HG02678 (cell line): ENCODE results near the gene CCDC7.
"Not testable (repeated sequence)": the region's sequence is repeated elsewhere in the genome, so short reads cannot be mapped to it uniquely, and the experiment has no call there.

Source experiments
- ATAC-seq: cut with Tn5 transposase; IDR thresholded peaks from one replicate; pipeline ENCODE4 v1.9.1; 2021; ENCODE audit warnings: mild to moderate bottlenecking, moderate library complexity; ENCODE audit not compliant: unreplicated experiment

CCDC7 gene

DNA sequence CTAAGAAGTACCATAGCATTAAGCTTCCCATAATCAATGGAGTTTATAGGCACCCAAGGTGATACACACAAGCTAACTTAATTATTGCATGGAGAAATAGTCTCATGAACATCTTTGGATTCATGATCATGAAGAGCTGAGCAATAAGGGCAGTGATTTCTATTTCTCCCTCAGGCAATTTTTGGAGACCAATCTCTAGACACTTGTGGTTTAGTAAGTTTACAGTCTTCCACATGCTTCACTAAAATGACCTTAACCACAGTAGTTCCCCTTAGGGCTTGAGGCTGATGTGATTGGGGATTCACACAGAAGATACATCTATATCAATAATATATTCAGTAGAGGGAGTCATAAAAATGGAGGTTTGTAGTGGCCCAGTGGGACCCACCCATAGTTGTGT is 241.2 kb downstream of the CCDC7 start:
- no peak for ATAC-seq

DNA sequence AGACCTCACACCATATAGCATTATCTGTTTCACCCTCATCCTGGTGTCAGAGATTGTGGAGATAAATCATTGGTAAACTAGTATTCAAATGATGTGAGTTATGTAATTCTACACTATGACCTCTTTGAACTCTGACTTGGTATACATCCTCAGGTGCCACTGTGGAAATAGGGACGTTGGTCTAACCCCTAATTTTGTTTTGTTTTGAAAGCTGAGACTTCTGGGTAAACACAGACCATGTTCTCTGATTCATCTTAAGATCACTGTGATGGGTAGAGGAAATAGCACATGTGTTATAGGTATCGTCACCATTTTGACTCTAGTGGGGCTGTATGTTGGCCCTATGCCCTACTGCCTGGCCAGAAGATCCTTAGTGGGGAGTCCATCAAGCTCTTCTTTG is 241.6 kb downstream of the CCDC7 start:
- no peak for ATAC-seq

DNA sequence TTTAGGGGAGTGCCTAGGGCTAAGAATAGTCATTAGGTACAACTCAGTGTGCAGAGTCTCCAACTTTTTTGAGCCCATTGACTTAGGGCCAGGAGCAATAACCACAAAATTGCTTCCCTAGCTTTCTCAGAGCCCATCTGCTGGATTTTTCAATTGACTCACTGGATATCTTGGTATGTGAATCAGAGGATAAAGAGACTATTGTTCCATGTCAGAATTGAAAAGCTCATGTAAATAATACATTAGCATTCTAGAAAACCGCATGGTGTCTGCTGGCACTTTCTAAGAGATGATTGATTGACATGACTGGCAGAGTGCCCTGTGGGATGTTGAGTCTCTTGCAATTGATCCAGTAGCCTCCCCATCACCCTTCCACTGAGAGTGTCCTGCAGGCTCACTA is 246.2 kb downstream of the CCDC7 start:
- no peak for ATAC-seq

DNA sequence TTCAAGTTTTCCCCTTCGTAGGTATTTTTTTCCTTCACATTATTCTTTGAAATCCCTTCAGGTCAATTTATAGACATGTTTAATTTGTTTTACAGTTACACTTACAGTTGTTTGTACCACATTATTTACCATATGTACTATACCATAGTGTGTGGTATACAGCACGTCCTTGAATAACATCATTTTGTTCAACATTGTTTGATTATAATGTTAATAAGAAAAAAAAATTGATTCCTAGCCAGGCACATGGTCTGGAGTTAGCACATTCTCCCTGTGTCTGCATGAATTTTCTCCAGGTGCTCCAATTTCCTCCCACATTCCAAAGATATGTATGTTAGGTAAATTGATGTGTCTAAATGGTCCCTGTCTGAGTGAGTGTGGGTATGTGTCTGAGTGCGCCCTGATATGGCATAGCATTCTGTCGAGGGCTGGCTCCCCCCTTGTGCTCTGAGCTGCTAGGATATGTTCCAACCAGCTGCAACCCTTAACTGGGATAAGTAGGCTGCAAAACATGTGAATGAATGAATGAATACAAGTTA is 247.6 kb downstream of the CCDC7 start:
- ATAC-seq, result no peak

DNA sequence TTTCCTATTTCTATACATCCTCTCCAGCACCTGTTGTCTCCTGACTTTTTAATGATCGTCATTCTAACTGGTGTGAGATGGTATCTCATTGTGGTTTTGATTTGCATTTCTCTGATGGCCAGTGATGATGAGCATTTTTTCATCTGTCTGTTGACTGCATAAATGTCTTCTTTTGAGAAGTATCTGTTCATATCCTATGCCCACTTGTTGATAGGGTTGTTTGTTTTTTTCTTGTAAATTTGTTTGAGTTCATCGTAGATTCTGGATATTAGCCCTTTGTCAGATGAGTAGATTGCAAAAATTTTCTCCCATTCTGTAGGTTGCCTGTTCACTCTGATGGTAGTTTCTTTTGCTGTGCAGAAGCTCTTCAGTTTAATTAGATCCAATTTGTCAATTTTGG is 253.7 kb downstream of the CCDC7 start:
- not testable (repeated sequence) for ATAC-seq

DNA sequence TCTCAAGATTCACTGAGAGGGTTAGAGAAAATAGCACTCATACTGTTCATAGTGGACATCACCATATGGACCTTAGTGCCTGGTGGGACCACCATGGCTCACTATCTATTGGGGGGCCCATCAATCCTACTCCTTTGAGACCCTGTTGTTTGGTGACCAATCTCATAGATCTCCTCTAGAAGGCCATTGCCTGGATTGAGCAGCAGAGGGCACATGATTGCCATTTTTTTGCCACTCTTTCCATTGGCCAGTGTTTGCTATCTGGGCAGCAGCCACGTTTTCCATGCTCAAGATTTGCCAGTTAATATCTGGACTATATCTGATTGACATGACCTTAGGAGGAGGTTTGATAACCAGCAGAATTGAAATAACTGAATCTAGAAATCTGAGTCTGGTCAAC is 267.6 kb downstream of the CCDC7 start:
- no peak for ATAC-seq

DNA sequence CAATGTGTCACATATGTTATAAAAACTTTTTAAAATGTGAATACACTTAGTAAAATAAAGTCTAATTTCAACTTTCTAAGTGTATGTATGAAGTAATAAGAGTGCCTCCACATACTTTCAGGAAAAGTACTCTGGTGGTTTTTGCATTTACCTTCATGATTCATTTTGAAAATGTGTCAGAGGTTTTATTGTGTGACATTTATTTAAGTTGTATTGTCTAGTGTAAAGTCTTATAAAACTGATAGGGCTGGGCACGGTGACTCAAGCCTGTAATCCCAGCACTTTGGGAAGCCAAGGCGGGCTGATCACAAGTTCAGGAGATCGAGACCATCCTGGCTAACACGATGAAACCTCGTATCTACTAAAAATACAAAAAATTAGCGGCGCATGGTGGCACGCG is 285.6 kb downstream of the CCDC7 start:
- ATAC-seq, result no peak

DNA sequence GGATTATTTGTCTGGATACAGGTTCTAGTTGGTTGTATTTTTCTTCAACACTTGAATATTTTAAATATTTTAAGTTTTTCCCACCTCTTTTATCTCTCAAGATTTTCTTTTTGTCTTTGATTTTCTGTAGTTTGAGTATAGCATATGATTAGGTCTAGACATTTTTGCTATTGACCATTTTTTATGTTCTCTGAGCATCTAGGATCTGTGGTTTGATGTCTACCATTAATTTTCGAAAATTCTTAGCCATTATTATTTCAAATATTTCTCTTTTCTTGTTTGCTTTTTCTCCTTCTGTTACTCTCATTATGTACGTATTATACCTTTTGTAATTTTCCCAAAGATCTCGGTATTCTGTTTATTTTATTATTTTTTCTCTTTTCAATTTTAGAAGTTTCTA is 293.0 kb downstream of the CCDC7 start:
- ATAC-seq, result no peak

DNA sequence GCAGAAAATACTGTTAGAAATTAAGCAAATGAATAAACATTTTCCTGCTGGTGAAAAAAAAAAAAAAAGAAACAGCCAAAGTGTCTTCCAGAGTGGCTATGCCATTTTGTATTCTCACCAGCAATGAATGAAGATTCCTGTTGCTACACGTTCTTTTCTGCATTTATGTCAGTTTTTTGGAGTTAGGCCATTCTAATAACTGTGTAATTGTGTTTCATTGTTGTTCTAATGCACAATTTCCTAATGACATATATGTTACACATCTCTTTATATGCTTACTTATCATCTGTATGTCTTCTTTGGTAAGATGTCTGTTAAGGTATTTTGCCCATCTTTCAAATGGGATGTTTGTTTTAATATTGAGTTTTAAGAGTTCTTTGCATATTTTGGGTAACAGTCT is 298.4 kb downstream of the CCDC7 start:
- ATAC-seq, result no peak

DNA sequence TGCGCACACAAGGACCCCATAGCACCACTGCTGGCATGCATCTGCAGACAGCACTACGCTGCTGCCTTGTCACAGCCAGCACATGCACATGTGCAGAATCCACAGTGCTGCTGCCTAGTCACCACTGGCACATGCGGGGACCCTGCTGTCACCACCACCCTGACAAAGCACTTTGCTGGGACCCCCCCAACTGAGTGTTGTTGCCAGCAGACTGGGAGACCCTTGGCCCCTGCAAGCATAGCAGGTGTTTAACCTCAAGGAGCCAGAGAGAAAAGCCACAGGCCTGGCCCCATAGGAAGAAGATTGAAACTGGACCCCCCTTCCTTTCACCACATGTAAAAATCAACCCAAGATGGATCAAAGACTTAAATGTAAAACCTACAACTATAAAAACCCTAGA is 300.9 kb downstream of the CCDC7 start:
- no peak for ATAC-seq

DNA sequence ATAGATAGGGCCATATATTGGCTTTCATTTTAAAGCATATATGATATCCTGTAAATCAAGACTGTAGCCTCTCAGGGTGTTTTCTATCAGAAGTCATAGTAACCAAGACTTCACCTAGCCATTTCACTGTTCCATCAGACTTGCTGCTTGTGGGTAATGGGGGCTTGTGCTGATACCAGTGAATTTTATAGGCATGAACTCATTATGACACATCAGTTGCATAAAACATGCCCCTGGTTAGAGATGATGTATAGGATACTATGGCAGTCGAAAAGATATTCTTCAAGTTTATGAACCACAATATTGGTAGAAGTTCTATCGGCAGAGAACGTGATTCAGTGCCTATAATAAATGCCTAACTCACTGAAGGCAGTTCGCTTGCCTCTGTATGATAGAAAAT is 305.6 kb downstream of the CCDC7 start:
- ATAC-seq, result no peak

DNA sequence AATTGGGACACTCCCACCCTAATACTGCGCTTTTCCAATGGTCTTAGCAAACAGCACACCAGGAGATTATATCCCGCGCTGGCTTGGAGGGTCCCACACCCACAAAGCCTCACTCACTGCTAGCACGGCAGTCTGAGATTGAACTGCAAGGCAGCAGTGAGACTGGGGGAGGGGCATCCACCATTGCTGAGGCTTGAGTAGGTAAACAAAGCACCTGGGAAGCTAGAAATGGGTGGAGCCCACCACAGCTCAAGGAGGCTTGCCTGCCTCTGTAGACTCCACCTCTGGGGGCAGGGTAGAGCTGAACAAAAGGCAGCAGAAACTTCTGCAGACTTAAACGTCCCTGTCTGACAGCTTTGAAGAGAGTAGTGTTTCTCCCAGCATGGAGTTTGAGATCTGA is 309.0 kb downstream of the CCDC7 start:
- not testable (repeated sequence) for ATAC-seq

DNA sequence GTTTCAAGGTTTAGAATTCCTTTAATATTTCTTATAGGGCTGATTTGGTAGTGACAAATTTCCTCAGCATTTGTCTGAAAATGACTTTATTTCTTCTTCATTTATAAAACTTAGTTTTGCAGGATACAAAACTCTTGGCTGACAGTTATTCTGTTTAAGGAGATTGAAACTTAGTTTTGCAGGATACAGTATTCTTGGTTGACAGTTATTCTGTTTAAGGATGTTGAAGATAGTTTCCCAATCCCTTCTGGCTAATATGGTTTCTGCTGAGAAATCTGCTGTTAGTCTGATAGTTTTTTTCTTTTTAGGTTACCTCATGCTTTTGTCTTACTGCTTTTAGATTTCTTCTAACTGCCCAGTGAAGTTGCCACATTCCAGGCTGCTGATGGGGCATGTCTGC is 325.3 kb downstream of the CCDC7 start:
- no peak for ATAC-seq

DNA sequence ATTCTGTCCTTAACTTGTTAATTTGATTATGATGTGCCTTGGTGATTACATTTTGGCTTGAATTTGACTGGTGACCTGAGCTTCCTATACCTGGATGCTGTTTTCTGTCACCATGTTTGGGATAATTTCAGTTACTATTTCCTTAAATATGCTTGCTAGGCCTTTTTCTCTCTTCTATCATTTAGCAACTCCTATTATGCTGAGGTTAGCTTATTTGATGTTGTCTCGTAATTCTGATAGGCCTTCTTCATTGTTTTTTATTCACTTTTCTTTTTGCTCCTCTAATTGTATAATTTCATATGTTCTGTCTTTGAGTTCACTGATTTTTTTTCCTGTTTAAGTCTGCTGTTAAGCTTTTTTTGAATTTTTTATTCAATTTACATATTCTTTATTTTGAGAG is 327.2 kb downstream of the CCDC7 start:
- no peak for ATAC-seq

DNA sequence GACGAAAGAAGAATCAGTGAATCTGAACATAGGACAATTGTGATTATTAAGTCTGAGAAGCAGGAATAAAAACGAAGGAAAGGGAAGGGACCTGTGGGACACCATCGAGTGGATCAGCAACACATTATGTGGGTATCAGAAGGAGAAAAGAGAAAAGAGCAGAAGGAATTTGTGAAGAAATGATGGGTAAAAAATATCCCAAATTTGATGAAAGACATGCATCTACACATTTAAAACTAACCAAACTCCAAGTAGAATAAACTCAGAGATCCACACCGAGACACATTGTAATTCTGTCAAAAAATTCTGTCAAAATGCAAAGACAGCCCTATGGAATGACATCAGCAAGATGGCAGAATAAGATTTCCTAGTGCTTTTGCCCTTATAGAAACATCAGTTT is 341.0 kb downstream of the CCDC7 start:
- ATAC-seq, result no peak

DNA sequence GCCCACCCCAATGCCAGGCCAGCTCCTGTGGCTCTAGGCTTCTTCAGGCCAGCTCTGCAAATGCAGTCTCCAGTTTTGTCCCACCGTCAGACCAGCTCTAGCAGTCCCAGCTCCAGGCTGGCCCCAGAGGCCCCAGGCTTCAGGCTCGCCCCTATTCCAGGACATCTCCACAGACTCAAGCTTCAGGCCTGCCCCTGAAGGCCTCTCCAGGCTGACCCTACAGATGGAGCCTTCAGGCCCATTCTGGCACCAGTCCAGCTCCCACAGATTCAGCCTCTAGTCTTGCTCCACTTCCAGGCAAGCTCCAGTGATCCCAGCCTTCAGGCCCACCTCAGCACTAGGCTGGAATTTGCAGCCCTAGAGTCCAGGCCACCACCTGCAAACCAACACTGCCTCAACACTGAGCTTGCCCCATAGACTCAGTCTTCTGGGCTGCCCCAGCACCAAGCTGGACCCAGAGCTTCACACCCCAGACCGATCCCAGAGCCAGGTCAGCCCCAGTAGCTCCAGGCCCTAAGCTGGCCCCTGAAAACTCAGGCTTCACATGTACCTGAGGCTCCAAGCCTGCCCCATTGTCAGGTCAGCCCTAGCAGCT is 341.8 kb downstream of the CCDC7 start:
- no peak for ATAC-seq

DNA sequence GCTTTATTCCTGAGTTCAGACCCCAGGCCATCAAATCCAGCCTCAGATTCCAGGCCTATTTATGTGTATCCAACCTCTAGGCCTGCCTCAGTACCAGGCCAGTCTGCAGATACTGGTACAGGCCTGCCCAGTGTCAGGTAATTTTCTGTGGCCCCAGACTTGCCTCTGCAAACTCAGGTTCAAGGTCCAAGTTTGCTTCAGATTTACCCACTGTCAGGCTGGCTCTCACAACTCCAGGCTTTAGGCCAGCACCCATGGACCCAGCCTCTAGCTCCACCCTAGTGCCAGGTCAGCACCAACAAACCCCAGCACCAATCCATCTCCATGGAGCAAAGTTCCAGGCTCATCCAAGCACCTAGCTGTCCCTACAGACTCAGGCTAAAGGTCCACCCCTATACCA is 342.4 kb downstream of the CCDC7 start:
- ATAC-seq, result no peak

DNA sequence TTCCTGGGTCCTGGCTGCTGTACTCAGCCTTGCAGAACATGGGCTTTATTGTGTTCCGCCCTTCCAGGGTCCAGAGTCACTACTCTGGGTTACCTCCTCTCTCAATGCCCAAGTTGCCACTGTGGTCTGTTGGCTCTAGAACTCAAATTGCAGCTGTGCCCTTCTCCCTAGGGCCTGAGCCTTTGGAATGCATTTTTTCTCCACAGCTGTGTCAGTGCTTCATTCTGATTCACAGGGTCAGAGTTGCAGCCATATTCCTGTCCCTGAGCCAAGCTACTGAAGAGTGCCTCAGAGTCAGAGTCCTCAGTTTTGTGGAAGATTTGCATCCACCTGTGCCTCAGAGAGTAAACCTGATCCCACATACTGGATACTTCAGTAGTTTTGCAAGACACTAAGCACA is 344.5 kb downstream of the CCDC7 start:
- ATAC-seq, result no peak

DNA sequence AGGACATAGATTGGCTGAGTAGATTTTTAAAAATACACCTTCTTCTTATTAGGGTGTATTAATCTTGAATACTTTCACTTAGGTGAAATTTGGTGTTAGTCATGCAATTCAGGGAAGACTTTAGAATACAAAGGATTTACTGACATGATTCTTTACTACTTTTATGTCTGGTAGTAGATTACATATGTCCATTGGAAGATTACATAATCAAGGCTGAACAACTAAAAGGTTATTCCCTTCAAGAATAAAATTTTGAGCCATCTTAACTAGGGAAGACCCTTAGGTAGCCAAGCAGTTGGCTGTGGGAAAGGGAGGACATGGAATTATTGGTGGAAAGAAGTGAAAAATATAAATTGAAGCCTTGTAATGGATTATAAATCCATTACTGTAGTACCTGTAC is 347.1 kb downstream of the CCDC7 start:
- ATAC-seq, result no peak

DNA sequence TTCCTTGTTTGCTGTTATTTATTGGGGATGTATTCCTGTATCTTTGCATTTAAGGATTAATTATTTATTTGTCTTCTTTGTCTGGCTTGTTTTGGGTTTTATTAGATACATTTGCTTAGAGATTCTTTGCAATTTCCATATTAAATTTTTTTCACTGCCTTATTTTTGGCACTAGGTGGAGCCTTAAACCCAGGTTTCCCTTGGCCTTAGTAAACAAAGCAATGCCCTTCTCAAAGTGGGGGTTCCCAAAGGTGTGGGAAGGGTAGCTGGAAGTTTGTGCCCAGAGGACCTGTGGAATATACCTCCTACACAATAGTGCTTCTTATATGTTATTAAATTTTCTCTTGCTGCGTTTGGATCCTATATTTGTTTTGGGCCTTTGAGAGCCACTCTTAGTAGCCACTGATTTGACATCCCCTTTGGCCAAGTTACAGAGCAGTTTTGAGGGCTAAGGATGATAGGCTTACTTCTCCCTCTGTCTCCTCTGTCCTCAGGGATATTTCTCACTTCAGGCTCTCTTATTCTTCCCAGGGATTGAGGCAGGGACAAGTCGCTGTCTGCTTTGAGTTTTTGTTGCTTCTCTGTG is 349.8 kb downstream of the CCDC7 start:
- ATAC-seq, result no peak

DNA sequence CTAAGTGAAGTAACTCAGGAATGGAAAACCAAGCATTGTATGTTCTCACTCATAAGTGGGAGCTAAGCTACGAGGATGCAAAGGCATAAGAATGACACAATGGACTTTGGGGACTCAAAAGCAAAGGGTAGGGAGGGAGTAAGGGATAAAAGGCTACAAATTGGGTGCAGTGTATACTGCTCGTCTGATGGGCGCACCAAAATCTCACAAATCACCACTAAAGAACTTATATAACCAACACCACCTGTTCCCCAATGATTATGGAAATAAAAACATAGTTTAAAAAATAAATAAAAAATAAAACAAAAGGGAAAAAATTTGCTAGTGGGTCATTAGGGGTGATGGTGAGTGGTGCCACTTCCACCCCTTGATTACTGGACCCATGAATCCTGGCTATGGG is 351.5 kb downstream of the CCDC7 start:
- ATAC-seq, result not testable (repeated sequence)

DNA sequence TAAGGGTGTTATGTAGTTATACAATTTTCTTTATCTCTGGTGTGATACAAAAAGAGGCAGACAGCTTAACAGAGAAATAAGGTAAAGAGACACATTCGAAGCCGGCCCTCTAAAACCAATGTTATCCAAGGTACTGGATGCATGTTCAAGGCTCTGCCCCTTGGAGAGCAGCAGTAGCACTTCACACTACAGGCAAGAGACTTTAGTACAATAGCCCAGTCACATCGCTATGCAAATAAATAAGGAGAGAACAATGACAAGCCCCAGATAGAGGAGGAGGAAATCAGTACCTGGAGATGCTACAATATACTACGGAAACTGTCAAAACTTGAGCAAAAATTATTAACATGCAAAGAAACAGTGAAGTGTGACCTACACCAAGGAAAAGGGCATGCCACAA is 401.0 kb downstream of the CCDC7 start:
- ATAC-seq, result no peak

DNA sequence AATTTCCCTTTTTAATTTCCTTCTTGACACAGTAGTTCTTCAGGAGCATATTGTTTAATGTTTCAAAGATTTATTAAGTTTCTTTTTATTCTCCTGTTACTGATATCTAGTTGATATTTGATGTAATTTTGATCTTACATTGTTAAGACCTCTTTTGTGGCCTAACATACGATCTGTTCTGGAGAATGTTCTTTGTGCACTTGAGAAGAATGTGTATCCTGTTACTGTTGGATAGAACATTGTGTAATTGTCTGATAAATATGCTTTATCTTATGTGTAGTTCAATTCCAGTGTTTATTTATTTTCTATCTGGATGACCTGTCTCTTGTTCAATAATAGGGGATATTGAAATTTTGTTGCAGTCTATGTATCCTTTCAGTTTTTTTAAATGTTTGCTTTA is 405.4 kb downstream of the CCDC7 start:
- ATAC-seq, result no peak
